ENCODE results near the gene DNAJC21.
A peak's percentile ranks its signal among the peaks of the same experiment; 100 is the strongest.
"Not testable (repeated sequence)": the region's sequence is repeated elsewhere in the genome, so short reads cannot be mapped to it uniquely, and the experiment has no call there.

DNAJC21 gene

DNA sequence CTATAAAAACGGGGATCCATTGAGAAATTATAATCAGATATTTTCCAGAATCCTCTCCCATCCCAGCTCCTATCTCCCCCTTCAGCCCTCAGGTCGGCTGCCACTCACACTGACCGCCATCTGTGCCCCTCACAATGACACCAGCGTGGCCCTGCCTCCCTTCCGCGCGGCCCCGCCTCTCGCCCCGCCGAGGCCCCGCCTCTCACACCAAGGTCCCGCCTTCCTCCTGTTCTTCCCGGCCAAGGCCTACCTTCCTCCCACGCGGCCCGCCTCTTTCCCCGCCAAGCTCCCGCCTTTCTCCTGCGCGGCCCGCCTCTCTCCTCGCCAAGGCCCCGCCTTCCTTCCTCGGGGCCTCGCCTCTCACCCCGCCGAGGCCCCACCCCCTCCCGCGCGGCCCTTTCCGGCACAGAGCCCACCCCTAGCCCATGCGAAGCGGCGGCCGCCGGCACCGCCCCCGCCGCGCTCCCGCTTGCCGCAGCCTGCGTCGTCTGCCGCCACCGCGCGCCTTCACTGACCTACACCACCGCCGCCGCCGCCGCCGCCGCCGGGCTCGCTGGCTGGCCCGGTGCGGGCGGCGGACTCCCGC lies at the start of gene DNAJC21:
Gene DNAJC21, plus strand, starts transcription at position 426 of the 586 bp plus-strand sequence. CDS start 261 bp downstream, outside the sequence.
- DNase-seq (ENCODE audit: low read depth): peak; percentile 99

GRCh38 chr5:34881246-34881645 lies 48.1 kb upstream of the DNAJC21 start:
- no peak for DNase-seq (ENCODE audit: low read depth)

DNA sequence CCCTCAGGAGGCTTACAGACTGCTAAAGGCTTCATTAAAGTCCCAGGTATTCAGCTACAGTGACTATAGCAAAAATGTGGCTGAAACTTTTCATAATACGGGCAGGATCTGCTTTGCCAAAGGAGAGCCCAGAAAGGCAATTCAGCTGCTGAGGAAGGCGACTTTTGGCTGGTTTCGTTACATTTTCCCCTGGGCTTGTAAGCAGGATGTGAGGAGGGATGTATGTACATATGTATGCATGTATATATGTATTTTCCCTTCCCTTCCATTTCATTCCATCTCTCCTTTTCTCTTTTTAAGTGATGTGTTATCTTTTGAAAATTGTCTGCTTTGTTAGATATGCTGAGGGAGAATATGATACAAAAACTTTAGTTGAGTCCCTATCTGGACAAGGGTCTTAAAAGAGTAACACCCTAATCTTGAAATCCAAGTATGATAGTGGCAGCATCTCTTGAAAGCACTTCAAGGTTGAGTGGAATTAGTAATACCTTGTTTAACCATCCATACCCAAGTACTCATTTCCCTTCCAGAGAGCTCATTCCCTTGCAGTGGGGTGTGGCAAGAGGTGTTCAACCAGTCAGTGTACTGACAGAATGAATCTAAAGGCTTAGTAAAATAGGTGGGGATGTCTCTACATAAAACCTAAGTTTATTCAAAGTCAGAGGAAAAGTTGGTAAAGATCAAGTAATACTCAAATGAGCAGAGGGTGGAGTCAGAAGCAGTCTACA lies 42.8 kb upstream of the DNAJC21 start:
- no peak for DNase-seq (ENCODE audit: low read depth)

DNA sequence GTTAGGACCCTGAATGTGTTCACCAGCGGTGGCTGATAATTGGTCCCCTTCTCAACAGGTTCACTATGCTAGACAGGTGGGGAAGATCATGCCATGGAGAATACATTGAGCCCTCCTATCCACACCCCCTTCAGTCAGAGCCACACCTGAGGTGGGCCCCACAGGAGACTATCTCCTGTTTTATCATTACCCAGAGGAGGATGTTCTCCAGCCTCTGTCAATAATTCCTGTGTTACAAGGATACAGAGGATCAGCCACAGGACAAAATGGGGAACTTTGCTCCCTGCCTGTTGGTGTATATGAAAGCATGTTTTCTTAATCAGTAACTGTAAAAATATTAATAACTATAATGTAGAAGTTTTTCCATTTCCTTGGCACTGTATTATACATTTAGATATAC lies 40.0 kb upstream of the DNAJC21 start:
- no peak for DNase-seq (ENCODE audit: low read depth)

- DNase-seq (ENCODE audit: low read depth): no peak
Observed at GRCh38 chr5:34891981-34892380, 37.4 kb upstream of the DNAJC21 start.

GRCh38 chr5:34892414-34892813 lies 36.9 kb upstream of the DNAJC21 start:
- no peak for DNase-seq (ENCODE audit: low read depth)

DNA sequence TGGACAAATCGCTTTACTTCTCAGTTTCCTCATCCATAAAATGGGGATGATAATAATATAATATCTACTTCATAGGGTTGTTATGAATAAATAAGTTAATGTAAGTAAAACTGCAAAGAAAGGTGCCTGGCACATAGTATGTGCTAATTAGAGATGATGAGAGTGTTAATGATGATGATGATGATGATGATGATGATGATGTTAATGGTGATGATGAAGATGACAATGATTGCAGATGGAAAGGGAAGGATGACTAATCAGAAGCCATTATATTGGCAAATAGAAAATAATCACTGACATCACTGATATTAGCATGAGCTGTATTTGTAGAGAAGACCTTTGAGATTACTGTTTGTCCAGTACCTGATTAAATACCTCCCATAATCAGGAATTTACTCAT lies 34.6 kb upstream of the DNAJC21 start:
- no peak for DNase-seq (ENCODE audit: low read depth)

DNA sequence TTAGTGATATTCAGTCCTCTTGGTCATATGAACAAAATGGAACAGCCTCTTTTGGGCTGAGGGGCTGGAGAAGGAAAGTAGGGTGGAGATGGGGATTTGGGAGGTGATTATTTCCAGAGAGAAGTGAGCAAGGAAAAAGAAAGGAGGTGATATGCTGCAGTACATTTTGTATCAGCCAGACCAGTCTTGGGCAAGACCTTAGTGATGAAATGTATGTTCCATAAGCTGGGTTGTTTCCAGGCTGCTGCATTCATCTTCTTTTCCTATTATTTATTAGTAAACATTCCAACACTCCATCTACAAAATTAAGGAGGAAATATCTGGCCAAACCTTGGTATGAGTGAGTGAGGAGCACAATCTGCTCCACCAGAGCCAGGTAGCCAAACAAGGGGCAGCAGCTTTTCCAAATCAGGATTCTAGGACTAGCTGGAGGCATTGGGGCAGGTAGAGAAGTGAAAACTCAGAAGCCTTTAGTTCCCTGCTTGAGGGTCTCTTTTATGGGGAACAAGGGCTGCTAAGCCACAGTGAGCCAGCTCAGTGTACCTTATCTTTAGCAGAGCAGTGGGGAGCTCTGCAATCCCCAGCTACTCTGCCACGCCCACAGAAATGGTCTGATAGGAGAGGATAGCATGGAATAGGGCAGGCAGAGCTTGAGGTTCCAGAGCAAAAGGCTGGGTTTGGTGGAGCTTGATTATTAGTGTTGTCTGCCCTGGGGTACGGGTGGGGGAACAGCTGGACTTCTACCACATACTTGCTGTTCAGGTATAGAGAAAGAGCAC lies 33.5 kb upstream of the DNAJC21 start:
- DNase-seq (ENCODE audit: low read depth): no peak

- no peak for DNase-seq (ENCODE audit: low read depth)
Observed at GRCh38 chr5:34897646-34898045, 31.7 kb upstream of the DNAJC21 start.

GRCh38 chr5:34898258-34898895 lies 31.0 kb upstream of the DNAJC21 start:
- peak; percentile 30 for DNase-seq (ENCODE audit: low read depth)

GRCh38 chr5:34899066-34899465 lies 30.3 kb upstream of the DNAJC21 start:
- no peak for DNase-seq (ENCODE audit: low read depth)

- no peak for DNase-seq (ENCODE audit: low read depth)
Observed at GRCh38 chr5:34900652-34901051, 28.7 kb upstream of the DNAJC21 start.

DNA sequence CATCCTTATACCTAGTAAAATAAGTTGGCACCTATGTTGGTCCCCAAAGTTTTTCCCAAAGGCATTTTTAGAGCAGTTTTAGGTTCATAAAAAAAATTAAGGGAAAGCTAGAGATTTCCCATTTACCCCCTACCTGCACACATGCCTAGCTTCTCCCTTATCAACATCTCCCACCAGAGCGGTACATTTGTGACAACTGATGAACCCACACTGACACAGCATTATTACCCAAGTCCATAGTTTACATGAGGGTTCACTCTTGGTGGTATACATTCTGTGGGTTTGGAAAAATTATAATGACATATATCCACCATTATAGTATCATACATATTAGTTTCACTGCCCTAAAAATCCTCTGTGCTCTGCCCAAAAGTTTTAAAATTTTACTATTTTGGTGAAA lies 26.1 kb upstream of the DNAJC21 start:
- no peak for DNase-seq (ENCODE audit: low read depth)

DNA sequence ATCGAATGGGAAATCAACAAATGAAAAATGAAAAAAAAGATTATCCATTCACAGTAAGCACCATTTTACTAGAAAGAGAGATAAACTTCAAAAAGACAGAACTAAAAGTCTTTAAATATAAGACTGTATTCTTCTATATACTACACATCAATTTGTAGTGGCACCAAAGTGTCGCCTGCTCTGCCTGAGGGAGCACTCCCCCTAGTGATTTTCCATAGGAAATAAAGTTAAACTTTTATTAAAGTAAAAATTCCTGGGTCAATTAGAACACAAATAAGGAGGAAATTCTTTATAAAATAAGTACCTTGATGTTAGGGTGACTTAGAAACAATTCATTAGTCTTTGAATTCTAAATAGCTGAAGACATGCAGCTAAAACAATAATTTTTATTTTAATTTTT lies 23.8 kb upstream of the DNAJC21 start:
- no peak for DNase-seq (ENCODE audit: low read depth)

DNA sequence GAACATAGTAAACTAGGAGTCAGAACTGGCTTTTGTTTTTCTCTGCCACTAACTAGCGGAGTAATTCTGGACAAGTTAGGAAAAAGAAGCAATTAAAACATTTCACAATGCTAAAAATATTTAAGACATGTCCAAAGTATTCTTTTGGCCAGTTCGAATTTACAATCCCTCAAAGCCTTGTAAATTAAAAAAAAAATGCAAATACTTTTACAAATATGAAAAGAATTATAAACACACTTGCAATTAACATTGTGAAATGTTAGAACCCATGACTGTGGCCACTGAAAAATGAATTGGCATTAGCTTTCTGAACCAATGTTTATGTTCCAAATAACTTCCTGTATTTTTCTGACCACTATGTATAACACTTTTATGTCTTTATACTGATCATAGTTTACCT lies 16.3 kb upstream of the DNAJC21 start:
- no peak for DNase-seq (ENCODE audit: low read depth)

DNA sequence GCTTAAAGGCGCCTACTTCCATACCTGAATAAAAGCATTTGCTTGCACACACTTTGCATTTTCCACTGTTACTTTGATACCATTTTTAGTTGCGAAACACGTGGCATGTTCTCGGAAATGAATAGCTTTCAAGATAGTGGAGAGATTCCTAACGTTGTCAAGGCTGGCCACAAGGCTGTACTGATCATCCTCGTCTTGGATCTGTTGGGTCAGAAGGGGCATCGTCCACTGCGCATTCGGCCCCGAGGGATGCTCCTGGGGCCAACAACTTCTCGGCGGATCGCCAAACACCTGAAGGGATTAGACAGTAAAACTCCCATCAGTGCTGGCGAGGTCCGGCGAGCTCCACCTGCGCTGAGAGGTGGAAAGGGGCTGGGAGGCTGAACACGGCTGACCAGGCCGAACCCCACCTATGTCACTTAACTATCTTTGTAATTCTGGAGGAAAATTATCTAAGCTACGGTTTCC lies 14.7 kb upstream of the DNAJC21 start:
- peak; percentile 9 for DNase-seq (ENCODE audit: low read depth)

- DNase-seq (ENCODE audit: low read depth): peak; percentile 93
Observed at GRCh38 chr5:34915139-34915855, 14.1 kb upstream of the DNAJC21 start, which contains the start of the genes BRIX1 and RAD1. Gene BRIX1 (plus strand): TSS chr5:34915711. CDS start chr5:34915739, 28 bp downstream. Gene RAD1 (minus strand): TSS chr5:34915504. CDS start chr5:34914892, 612 bp downstream.

- no peak for DNase-seq (ENCODE audit: low read depth)
Observed at GRCh38 chr5:34915856-34916192, 13.5 kb upstream of the DNAJC21 start.

- no peak for DNase-seq (ENCODE audit: low read depth)
Observed at GRCh38 chr5:34916518-34916917, 12.8 kb upstream of the DNAJC21 start.

- no peak for DNase-seq (ENCODE audit: low read depth)
Observed at GRCh38 chr5:34918025-34918424, 11.3 kb upstream of the DNAJC21 start.

GRCh38 chr5:34919077-34919476 lies 10.3 kb upstream of the DNAJC21 start:
- DNase-seq (ENCODE audit: low read depth): no peak

- not testable (repeated sequence) for DNase-seq (ENCODE audit: low read depth)
Observed at GRCh38 chr5:34923256-34923655, 6.1 kb upstream of the DNAJC21 start.
